Spleen (tissue), 11 donors: ENCODE measurements around the gene KCNJ4. TPM values are rescaled to one million over a fixed set of nuclear protein-coding genes. Genes with fewer than 3 reads are reported as not detected.

ENCODE experiments used
- DNase-seq: peaks from one replicate; pipeline ENCODE4 v3.0.0-alpha.2; 2020
- H3K27ac ChIP-seq, 8 donors: fragments of 200-600 bp; sonication (generic) in 7 of 8; 1 replicate in 4 of 8; 2 replicates in 4 of 8; pipeline versions ENCODE4 v1.5.0 to v1.8.0; 2016 to 2021; ENCODE audit warnings: inconsistent platforms in 4 of 8, mild to moderate bottlenecking in 4 of 8, moderate library complexity in 1 of 8
- H3K27me3 ChIP-seq, 7 donors: fragments of 200-600 bp; sonication (generic) in 6 of 7; replicated peaks in 1 of 7; 1 replicate in 4 of 7; 2 replicates in 3 of 7; pipeline versions ENCODE4 v1.5.0 to v1.8.0; 2016 to 2021; ENCODE audit warnings: inconsistent platforms in 3 of 7, mild to moderate bottlenecking in 1 of 7
- H3K36me3 ChIP-seq, 6 donors: fragments of 200-600 bp; sonication (generic) in 5 of 6; 1 replicate in 4 of 6; 2 replicates in 2 of 6; pipeline versions ENCODE4 v1.5.0 to v1.8.0; 2016 to 2021; ENCODE audit warnings: inconsistent platforms in 2 of 6
- H3K4me1 ChIP-seq, 6 donors: fragments of 200-600 bp; sonication (generic) in 5 of 6; 1 replicate in 3 of 6; 2 replicates in 3 of 6; pipeline versions ENCODE4 v1.5.0 to v1.8.0; 2016 to 2021; ENCODE audit warnings: inconsistent platforms in 3 of 6
- H3K4me3 ChIP-seq, 8 donors: fragments of 200-600 bp; sonication (generic) in 7 of 8; 1 replicate in 4 of 8; 2 replicates in 4 of 8; pipeline versions ENCODE4 v1.5.0 to v1.8.0; 2016 to 2021; ENCODE audit warnings: inconsistent platforms in 4 of 8, mild to moderate bottlenecking in 4 of 8, moderate library complexity in 2 of 8
- H3K9me3 ChIP-seq, 8 donors: fragments of 200-600 bp; sonication (generic) in 7 of 8; 1 replicate in 4 of 8; 2 replicates in 4 of 8; pipeline versions ENCODE4 v1.5.0 to v1.8.0; 2016 to 2021; ENCODE audit warnings: inconsistent platforms in 4 of 8
- POLR2A ChIP-seq, 3 donors: fragments of 450-650 bp; IDR thresholded peaks; one replicate each; pipeline ENCODE4 v1.5.1; 2017; ENCODE audit warnings: antibody characterized with exemption in 3 of 3, mild to moderate bottlenecking in 1 of 3
- POLR2AphosphoS5 ChIP-seq, 3 donors: sonication (generic); formaldehyde crosslinking; IDR thresholded peaks; one replicate each; pipeline ENCODE4 v1.5.1; 2017; ENCODE audit warnings: antibody characterized with exemption in 3 of 3
- WGBS, 5 donors: extraction: QIAGEN DNeasy Blood & Tissue Kit in 3 of 5; methylation state at CpG; one replicate each; pipeline versions ENCODE4 v1.1.5 to v1.1.7; 2013 to 2018; 5-methylcytosine and 5-hydroxymethylcytosine counted together
- intact Hi-C: fragments of 100-400 bp; cut with DNase I; formaldehyde crosslinking; loops from one replicate; pipeline ENCODE4 v1.15.0; 2023; ENCODE audit warnings: low total_unique reads
- polyA plus RNA-seq, 3 donors: library from polyadenylated mRNA; stranded (reverse); fragments of 200-250 nt; gene quantifications; one replicate each; pipeline ENCODE4 v1.2.1, GENCODE V29; 2013
- total RNA-seq, 7 donors: library from RNA; depleted of rRNA in 3 of 7; stranded (reverse); fragments of >200 nt in 3 of 7; fragmentation: NEBNext Ultra II Directional in 4 of 7; extraction: Animal tissue kit (Norgen Biotek cat#: 25700) in 4 of 7; gene quantifications; one replicate each; pipeline versions ENCODE4 v1.1.0 to v1.2.1, GENCODE V29; 2016 to 2021
- TF ChIP-seq, protein P1 (sequence below), 11 experiments: fragments of 200-600 bp in 7 of 11; fragments of 450-650 bp in 4 of 11; sonication (generic) in 4 of 11; IDR thresholded peaks in 8 of 11; conservative IDR thresholded peaks in 3 of 11; 1 replicate in 7 of 11; 2 replicates in 4 of 11; pipeline versions ENCODE4 v1.4.0 to v1.8.0; 2016 to 2021; ENCODE audit warnings: antibody characterized with exemption in 11 of 11, inconsistent platforms in 4 of 11, mild to moderate bottlenecking in 1 of 11
- donor health status: healthy with polysubstance abuse.
- donor health status: DM: no; HTN: no; CAD: no; lungs with moderate emphysema.
- donor health status: DM: no; HTN: no; CAD: no.
- donor health status: Bipolar disorder and iron deficiency.
- donor health status: healthy.
- donor health status: DM: no; HTN: no; CAD: no.
- donor health status: DM: yes; HTN: yes; CAD: no.

Gene KCNJ4
- total and polyA plus RNA-seq, 10 donors: not detected

GRCh38 chr22:38449776-38450175 lies 5.2 kb downstream of the KCNJ4 start:
- WGBS, 5 donors: 63 to 73% (median 71%) methylated on average over 18 of the region's 18 CpGs
- Histone ChIP-seq H3K36me3 (no peaks in the 10 kb centered on the region), H3K9me3 (no peaks in the 10 kb centered on the region), H3K27me3 (peaks cover 0 to 93% (median 46%) of the 10 kb centered on the region in 7 donors), H3K4me1 (peaks cover 0 to 10% (median 8%) of the 10 kb centered on the region in 6 donors), H3K27ac (no peak overlapping the region), H3K4me3 (no peak overlapping the region)
- no peak for DNase-seq
- intact Hi-C loops: no loop called here
- TF ChIP-seq POLR2A (IDR thresholded peaks at IDR 0.05) (no peak), POLR2AphosphoS5 (IDR thresholded peaks at IDR 0.05) (no peak)
- TF ChIP-seq, protein P1, sequence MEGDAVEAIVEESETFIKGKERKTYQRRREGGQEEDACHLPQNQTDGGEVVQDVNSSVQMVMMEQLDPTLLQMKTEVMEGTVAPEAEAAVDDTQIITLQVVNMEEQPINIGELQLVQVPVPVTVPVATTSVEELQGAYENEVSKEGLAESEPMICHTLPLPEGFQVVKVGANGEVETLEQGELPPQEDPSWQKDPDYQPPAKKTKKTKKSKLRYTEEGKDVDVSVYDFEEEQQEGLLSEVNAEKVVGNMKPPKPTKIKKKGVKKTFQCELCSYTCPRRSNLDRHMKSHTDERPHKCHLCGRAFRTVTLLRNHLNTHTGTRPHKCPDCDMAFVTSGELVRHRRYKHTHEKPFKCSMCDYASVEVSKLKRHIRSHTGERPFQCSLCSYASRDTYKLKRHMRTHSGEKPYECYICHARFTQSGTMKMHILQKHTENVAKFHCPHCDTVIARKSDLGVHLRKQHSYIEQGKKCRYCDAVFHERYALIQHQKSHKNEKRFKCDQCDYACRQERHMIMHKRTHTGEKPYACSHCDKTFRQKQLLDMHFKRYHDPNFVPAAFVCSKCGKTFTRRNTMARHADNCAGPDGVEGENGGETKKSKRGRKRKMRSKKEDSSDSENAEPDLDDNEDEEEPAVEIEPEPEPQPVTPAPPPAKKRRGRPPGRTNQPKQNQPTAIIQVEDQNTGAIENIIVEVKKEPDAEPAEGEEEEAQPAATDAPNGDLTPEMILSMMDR (IDR thresholded peaks at IDR 0.05 in 8 of 11, conservative IDR thresholded peaks at IDR 0.05 in 3 of 11): no peak

GRCh38 chr22:38448945-38449745 lies 5.9 kb downstream of the KCNJ4 start:
- Histone ChIP-seq H3K4me1 (peaks cover 0 to 3% (median 2%) of the 10 kb centered on the region in 6 donors), H3K4me3 (no peak overlapping the region), H3K9me3 (no peaks in the 10 kb centered on the region), H3K27me3 (peaks cover 0 to 93% (median 40%) of the 10 kb centered on the region in 7 donors), H3K36me3 (no peaks in the 10 kb centered on the region), H3K27ac (no peak overlapping the region)
- WGBS, 5 donors: 73 to 82% (median 81%) methylated on average over 4 to 14 of the region's 14 CpGs
- TF ChIP-seq POLR2A (IDR thresholded peaks at IDR 0.05) (no peak), POLR2AphosphoS5 (IDR thresholded peaks at IDR 0.05) (no peak)
- TF ChIP-seq, protein P1 (IDR thresholded peaks at IDR 0.05 in 8 of 11, conservative IDR thresholded peaks at IDR 0.05 in 3 of 11): no peak
- no peak for DNase-seq
- intact Hi-C loops: no loop called here

GRCh38 chr22:38446018-38446601 lies 8.9 kb downstream of the KCNJ4 start:
- Histone ChIP-seq H3K4me3 (no peak overlapping the region), H3K27me3 (peaks cover 0 to 81% (median 27%) of the 10 kb centered on the region in 7 donors), H3K4me1 (no peaks in the 10 kb centered on the region), H3K36me3 (no peaks in the 10 kb centered on the region), H3K27ac (no peak overlapping the region), H3K9me3 (no peaks in the 10 kb centered on the region)
- intact Hi-C loops: no loop called here
- WGBS, 5 donors: 38 to 71% (median 67%) methylated on average over 4 to 9 of the region's 9 CpGs
- no peak for DNase-seq
- TF ChIP-seq POLR2AphosphoS5 (IDR thresholded peaks at IDR 0.05) (no peak), POLR2A (IDR thresholded peaks at IDR 0.05) (no peak)
- TF ChIP-seq, protein P1 (IDR thresholded peaks at IDR 0.05 in 8 of 11, conservative IDR thresholded peaks at IDR 0.05 in 3 of 11): no peak

GRCh38 chr22:38444783-38445182 lies 10.2 kb downstream of the KCNJ4 start:
- no peaks in the 10 kb centered on the region for H3K4me1 ChIP-seq
- H3K27ac ChIP-seq: no peak overlapping the region
- H3K9me3 ChIP-seq: no peaks in the 10 kb centered on the region
- H3K36me3 ChIP-seq: no peaks in the 10 kb centered on the region
- 85 to 91% (median 88%) methylated on average over 10 of the region's 10 CpGs for WGBS, 5 donors
- intact Hi-C loops: no loop called here
- DNase-seq: no peak
- peaks cover 0 to 80% (median 20%) of the 10 kb centered on the region in 7 donors for H3K27me3 ChIP-seq
- no peak overlapping the region for H3K4me3 ChIP-seq
- TF ChIP-seq POLR2A (IDR thresholded peaks at IDR 0.05) (no peak), POLR2AphosphoS5 (IDR thresholded peaks at IDR 0.05) (no peak)
- TF ChIP-seq, protein P1 (IDR thresholded peaks at IDR 0.05 in 8 of 11, conservative IDR thresholded peaks at IDR 0.05 in 3 of 11): no peak
